Measurements from ENCODE around the gene SRSF7.

GRCh38 chr2:38716185-38716584, 35.0 kb downstream of the SRSF7 start:
- TF ChIP-seq POLR2A (IDR thresholded peaks at IDR 0.05; ENCODE audit: low read length) (no peak), GATA1 (IDR thresholded peaks at IDR 0.05; ENCODE audit: low read depth, low read length) (no peak)
